Measurements from ENCODE around the gene DPP10. TPM values are rescaled to one million over a fixed set of nuclear protein-coding genes. Genes with fewer than 3 reads are reported as not detected.

DPP10 gene
- total and polyA plus RNA-seq, 4 donors = 0.04 to 4.1 (median 0.48) TPM

DNA sequence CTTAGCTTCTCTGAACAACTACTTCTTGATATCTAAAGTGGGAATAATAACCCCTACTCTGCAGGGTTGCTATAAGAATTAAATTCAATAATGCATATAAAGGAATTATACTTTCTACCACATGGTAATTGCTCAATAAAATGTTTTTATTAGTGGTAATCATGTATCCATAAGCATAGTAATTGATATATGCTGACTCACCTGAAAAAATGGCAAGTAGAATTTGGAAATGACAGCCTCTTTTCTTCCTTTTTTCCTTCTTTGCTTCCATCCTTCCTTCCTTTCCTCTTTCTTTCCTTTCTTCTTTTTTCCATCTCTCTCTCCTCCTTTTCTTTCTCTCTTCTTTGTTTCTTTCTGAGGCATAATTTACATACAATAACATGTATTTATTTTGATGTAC is 65.3 kb downstream of the DPP10 start:
- Histone ChIP-seq H3K9ac (ENCODE audit: low read depth in 1 of 2, low read length in 2 of 2) (no peak overlapping the region), H3K36me3 (ENCODE audit: control insufficient read depth in 4 of 4, insufficient read depth in 3 of 4, low read depth in 1 of 4, low read length in 3 of 4) (no peaks in the 10 kb centered on the region), H3K4me1 (ENCODE audit: control insufficient read depth in 4 of 4, insufficient read depth in 4 of 4, low read length in 3 of 4) (peaks cover 0 to 1% (median 0%) of the 10 kb centered on the region in 4 donors), H3K4me3 (ENCODE audit: low read depth in 1 of 3, low read length in 3 of 3) (no peak overlapping the region), H3K27ac (ENCODE audit: low read depth in 1 of 2, low read length in 2 of 2) (no peak overlapping the region), H3K9me3 (ENCODE audit: control insufficient read depth in 4 of 4, low read length in 3 of 4) (no peaks in the 10 kb centered on the region), H3K27me3 (ENCODE audit: control insufficient read depth in 4 of 4, insufficient read depth in 4 of 4, low read length in 3 of 4) (peaks cover 0 to 3% (median 0%) of the 10 kb centered on the region in 4 donors)
- no peak for DNase-seq (ENCODE audit: low spot score)
- no peak for TF ChIP-seq RAD21 (IDR thresholded peaks at IDR 0.05)
- TF ChIP-seq HNF4G (IDR thresholded peaks at IDR 0.05) = no peak
- TF ChIP-seq SP1 (IDR thresholded peaks at IDR 0.05) = no peak
- TF ChIP-seq, protein P1, sequence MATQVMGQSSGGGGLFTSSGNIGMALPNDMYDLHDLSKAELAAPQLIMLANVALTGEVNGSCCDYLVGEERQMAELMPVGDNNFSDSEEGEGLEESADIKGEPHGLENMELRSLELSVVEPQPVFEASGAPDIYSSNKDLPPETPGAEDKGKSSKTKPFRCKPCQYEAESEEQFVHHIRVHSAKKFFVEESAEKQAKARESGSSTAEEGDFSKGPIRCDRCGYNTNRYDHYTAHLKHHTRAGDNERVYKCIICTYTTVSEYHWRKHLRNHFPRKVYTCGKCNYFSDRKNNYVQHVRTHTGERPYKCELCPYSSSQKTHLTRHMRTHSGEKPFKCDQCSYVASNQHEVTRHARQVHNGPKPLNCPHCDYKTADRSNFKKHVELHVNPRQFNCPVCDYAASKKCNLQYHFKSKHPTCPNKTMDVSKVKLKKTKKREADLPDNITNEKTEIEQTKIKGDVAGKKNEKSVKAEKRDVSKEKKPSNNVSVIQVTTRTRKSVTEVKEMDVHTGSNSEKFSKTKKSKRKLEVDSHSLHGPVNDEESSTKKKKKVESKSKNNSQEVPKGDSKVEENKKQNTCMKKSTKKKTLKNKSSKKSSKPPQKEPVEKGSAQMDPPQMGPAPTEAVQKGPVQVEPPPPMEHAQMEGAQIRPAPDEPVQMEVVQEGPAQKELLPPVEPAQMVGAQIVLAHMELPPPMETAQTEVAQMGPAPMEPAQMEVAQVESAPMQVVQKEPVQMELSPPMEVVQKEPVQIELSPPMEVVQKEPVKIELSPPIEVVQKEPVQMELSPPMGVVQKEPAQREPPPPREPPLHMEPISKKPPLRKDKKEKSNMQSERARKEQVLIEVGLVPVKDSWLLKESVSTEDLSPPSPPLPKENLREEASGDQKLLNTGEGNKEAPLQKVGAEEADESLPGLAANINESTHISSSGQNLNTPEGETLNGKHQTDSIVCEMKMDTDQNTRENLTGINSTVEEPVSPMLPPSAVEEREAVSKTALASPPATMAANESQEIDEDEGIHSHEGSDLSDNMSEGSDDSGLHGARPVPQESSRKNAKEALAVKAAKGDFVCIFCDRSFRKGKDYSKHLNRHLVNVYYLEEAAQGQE (IDR thresholded peaks at IDR 0.05) = no peak
- TF ChIP-seq FOXA1 (IDR thresholded peaks at IDR 0.05) = no peak
- TF ChIP-seq, protein P2, sequence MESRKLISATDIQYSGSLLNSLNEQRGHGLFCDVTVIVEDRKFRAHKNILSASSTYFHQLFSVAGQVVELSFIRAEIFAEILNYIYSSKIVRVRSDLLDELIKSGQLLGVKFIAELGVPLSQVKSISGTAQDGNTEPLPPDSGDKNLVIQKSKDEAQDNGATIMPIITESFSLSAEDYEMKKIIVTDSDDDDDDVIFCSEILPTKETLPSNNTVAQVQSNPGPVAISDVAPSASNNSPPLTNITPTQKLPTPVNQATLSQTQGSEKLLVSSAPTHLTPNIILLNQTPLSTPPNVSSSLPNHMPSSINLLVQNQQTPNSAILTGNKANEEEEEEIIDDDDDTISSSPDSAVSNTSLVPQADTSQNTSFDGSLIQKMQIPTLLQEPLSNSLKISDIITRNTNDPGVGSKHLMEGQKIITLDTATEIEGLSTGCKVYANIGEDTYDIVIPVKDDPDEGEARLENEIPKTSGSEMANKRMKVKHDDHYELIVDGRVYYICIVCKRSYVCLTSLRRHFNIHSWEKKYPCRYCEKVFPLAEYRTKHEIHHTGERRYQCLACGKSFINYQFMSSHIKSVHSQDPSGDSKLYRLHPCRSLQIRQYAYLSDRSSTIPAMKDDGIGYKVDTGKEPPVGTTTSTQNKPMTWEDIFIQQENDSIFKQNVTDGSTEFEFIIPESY (IDR thresholded peaks at IDR 0.05) = no peak
- TF ChIP-seq YY1 (IDR thresholded peaks at IDR 0.05) = no peak
- TF ChIP-seq GABPA (IDR thresholded peaks at IDR 0.05 in 1 of 2, conservative IDR thresholded peaks at IDR 0.05 in 1 of 2) = no peak
- TF ChIP-seq JUND (IDR thresholded peaks at IDR 0.05) = no peak
- TF ChIP-seq, protein P3, sequence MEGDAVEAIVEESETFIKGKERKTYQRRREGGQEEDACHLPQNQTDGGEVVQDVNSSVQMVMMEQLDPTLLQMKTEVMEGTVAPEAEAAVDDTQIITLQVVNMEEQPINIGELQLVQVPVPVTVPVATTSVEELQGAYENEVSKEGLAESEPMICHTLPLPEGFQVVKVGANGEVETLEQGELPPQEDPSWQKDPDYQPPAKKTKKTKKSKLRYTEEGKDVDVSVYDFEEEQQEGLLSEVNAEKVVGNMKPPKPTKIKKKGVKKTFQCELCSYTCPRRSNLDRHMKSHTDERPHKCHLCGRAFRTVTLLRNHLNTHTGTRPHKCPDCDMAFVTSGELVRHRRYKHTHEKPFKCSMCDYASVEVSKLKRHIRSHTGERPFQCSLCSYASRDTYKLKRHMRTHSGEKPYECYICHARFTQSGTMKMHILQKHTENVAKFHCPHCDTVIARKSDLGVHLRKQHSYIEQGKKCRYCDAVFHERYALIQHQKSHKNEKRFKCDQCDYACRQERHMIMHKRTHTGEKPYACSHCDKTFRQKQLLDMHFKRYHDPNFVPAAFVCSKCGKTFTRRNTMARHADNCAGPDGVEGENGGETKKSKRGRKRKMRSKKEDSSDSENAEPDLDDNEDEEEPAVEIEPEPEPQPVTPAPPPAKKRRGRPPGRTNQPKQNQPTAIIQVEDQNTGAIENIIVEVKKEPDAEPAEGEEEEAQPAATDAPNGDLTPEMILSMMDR (IDR thresholded peaks at IDR 0.05; ENCODE audit: low read depth, low read length, missing input control) = no peak
- TF ChIP-seq RXRA (IDR thresholded peaks at IDR 0.05) = no peak
- no peak for TF ChIP-seq FOXA2 (IDR thresholded peaks at IDR 0.05)
- no peak for TF ChIP-seq HNF4A (conservative IDR thresholded peaks at IDR 0.05)
- TF ChIP-seq, protein P4, sequence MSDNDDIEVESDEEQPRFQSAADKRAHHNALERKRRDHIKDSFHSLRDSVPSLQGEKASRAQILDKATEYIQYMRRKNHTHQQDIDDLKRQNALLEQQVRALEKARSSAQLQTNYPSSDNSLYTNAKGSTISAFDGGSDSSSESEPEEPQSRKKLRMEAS (IDR thresholded peaks at IDR 0.05) = no peak
- TF ChIP-seq TAF1 (conservative IDR thresholded peaks at IDR 0.05) = no peak
- TF ChIP-seq, protein P5, sequence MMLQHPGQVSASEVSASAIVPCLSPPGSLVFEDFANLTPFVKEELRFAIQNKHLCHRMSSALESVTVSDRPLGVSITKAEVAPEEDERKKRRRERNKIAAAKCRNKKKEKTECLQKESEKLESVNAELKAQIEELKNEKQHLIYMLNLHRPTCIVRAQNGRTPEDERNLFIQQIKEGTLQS (IDR thresholded peaks at IDR 0.05) = no peak
- no peak for TF ChIP-seq NR2F2 (IDR thresholded peaks at IDR 0.05)
- no peak for TF ChIP-seq EGR1 (IDR thresholded peaks at IDR 0.05; ENCODE audit: low read depth in 2 of 2)

Measured in liver (tissue), 9 donors.